A673 (cell line): ENCODE data around the gene CCDC149. TPM values are rescaled to one million over a fixed set of nuclear protein-coding genes. Genes with fewer than 3 reads are reported as not detected.

Experiments
- BruUV-seq: library from RNA; stranded (reverse); fragments of 400-500 nt; replicated peaks from 2 replicates; lab custom pipeline; 2021; lab: Mats Ljungman, UMichigan
- CTCF ChIA-PET: fragments of 300-600 bp; sonication (Branson Sonifier 250); formaldehyde crosslinking; loops from one replicate; lab custom pipeline; 2022; ENCODE audit warnings: antibody characterized with exemption; lab: Charles Lee
- POLR2A ChIA-PET: fragments of 300-600 bp; sonication (Branson Sonifier 250); formaldehyde crosslinking; loops from one replicate; lab custom pipeline; 2022; ENCODE audit warnings: antibody characterized with exemption; ENCODE audit not compliant: low non-redundant PET; lab: Charles Lee
- DNase-seq: peaks from one replicate; pipeline ENCODE4 v3.0.0-alpha.2; 2015; ENCODE audit warnings: low spot score
- H3K27ac ChIP-seq: fragments of 200-600 bp; sonication (generic); 2 replicates; pipeline ENCODE4 v1.5.1; 2016; ENCODE audit warnings: mixed run types, low read depth, mild to moderate bottlenecking, mixed read lengths, antibody characterized with exemption, low read length; ENCODE audit not compliant: poor library complexity, severe bottlenecking
- H3K27me3 ChIP-seq: fragments of 200-600 bp; sonication (generic); replicated peaks from 2 replicates; pipeline ENCODE4 v1.6.1; 2017; ENCODE audit warnings: mixed run types, low read depth, mild to moderate bottlenecking, mixed read lengths, antibody characterized with exemption, low read length; ENCODE audit not compliant: insufficient read depth, poor library complexity
- H3K36me3 ChIP-seq: fragments of 200-600 bp; sonication (generic); 2 replicates; pipeline ENCODE4 v1.6.1; 2016; ENCODE audit warnings: mixed run types, mild to moderate bottlenecking, mixed read lengths, antibody characterized with exemption, low read length; ENCODE audit not compliant: insufficient read depth, poor library complexity, severe bottlenecking
- H3K4me1 ChIP-seq: fragments of 200-600 bp; sonication (generic); 2 replicates; pipeline ENCODE4 v1.6.1; 2017; ENCODE audit warnings: mixed run types, mild to moderate bottlenecking, mixed read lengths, antibody characterized with exemption, low read length; ENCODE audit not compliant: insufficient read depth, poor library complexity, severe bottlenecking
- H3K4me3 ChIP-seq: fragments of 200-600 bp; sonication (generic); 2 replicates; pipeline ENCODE4 v1.5.1; 2016; ENCODE audit warnings: low read depth, mixed run types, mild to moderate bottlenecking, mixed read lengths, low read length; ENCODE audit not compliant: poor library complexity, severe bottlenecking
- H3K9me3 ChIP-seq: fragments of 200-600 bp; sonication (generic); 2 replicates; pipeline ENCODE4 v1.6.1; 2016; ENCODE audit warnings: mixed run types, low read depth, mild to moderate bottlenecking, mixed read lengths, antibody characterized with exemption, low read length; ENCODE audit not compliant: poor library complexity, severe bottlenecking
- EZH2 ChIP-seq: fragments of 200-600 bp; sonication (generic); IDR thresholded peaks from 2 replicates; pipeline ENCODE4 v1.6.1; 2017; ENCODE audit warnings: borderline replicate concordance, low read depth, mild to moderate bottlenecking, mixed read lengths, antibody characterized with exemption, low read length; ENCODE audit not compliant: poor library complexity, severe bottlenecking
- intact Hi-C: fragments of 100-400 bp; cut with micrococcal nuclease; formaldehyde crosslinking; loops from one replicate; pipeline ENCODE4 v1.10.0; 2022; ENCODE audit not compliant: unreplicated experiment
- total RNA-seq: library from RNA; stranded (reverse); gene quantifications from 2 replicates; pipeline ENCODE4 v1.2.3, GENCODE V29; 2021
- TF ChIP-seq, protein P1 (sequence below): fragments of 300-800, 200-600 bp; sonication (generic); conservative IDR thresholded peaks from 2 replicates; pipeline ENCODE4 v1.5.1; 2017; ENCODE audit warnings: low read depth, mild to moderate bottlenecking, antibody characterized with exemption, low read length, moderate library complexity, mixed read lengths

Gene CCDC149
- total RNA-seq, 1 experiment from 2014 or later = 2.8 TPM

DNA sequence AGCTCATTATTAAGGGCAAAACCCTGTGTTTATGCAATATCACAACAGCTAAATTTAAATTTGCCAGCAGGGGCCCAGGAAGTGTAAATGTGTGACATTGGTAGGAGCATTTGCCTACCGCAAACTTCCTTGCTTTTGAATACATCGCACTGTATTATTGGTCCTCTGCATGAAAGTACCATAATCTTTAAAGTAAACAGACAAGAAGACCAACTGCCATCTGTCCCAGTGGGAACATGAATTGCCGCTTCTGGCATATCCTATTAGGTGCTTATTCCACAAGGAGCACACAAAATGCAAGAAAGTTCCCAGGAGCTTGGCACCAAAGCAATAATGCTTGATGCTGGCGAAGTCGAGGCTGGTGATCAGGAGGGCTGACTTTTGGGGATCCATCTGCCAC is 66.1 kb downstream of the CCDC149 start:
- TF ChIP-seq, protein P1, sequence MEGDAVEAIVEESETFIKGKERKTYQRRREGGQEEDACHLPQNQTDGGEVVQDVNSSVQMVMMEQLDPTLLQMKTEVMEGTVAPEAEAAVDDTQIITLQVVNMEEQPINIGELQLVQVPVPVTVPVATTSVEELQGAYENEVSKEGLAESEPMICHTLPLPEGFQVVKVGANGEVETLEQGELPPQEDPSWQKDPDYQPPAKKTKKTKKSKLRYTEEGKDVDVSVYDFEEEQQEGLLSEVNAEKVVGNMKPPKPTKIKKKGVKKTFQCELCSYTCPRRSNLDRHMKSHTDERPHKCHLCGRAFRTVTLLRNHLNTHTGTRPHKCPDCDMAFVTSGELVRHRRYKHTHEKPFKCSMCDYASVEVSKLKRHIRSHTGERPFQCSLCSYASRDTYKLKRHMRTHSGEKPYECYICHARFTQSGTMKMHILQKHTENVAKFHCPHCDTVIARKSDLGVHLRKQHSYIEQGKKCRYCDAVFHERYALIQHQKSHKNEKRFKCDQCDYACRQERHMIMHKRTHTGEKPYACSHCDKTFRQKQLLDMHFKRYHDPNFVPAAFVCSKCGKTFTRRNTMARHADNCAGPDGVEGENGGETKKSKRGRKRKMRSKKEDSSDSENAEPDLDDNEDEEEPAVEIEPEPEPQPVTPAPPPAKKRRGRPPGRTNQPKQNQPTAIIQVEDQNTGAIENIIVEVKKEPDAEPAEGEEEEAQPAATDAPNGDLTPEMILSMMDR = no peak
- intact Hi-C loops = no loop called here
- no peaks in the 10 kb centered on the region for H3K27me3 ChIP-seq
- POLR2A ChIA-PET = no interaction called here
- no TSS peak for BruUV-seq
- H3K4me1 ChIP-seq = no peaks in the 10 kb centered on the region
- H3K4me3 ChIP-seq = no peak overlapping the region
- H3K9me3 ChIP-seq = no peaks in the 10 kb centered on the region
- H3K27ac ChIP-seq = no peak overlapping the region
- H3K36me3 ChIP-seq = no peaks in the 10 kb centered on the region
- no peak for DNase-seq
- CTCF ChIA-PET = no interaction called here

DNA sequence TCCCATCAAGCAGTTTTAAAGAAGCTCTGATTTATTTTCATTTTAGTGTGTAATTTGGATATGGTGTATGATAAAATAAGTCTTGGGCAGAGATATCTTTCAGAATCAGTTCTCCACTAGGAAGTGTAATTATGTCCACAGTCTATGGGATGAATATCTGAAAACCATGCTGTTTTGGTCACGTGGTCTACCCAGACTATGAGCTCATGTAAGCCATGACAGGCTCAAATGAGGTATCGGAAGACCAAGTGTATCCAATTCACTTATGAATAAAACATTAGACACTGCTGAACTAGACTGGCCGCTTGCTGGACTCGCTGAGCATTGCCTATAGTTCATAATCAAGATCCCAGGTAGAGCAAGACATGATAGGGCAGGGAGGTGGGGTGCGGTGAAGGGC is 66.9 kb downstream of the CCDC149 start:
- Histone ChIP-seq H3K36me3 (no peaks in the 10 kb centered on the region), H3K27ac (no peak overlapping the region), H3K27me3 (no peaks in the 10 kb centered on the region), H3K9me3 (no peaks in the 10 kb centered on the region), H3K4me1 (no peaks in the 10 kb centered on the region), H3K4me3 (no peak overlapping the region)
- intact Hi-C loops = no loop called here
- TF ChIP-seq, protein P1 = no peak
- TF ChIP-seq EZH2 = no peak
- CTCF ChIA-PET = no interaction called here
- POLR2A ChIA-PET = interaction anchor here (0.6 kb wide), 2 partner anchors 24 to 210 kb away, joined by 3 read pairs; no protein-coding TSS in a partner anchor
- no TSS peak for BruUV-seq
- no peak for DNase-seq

DNA sequence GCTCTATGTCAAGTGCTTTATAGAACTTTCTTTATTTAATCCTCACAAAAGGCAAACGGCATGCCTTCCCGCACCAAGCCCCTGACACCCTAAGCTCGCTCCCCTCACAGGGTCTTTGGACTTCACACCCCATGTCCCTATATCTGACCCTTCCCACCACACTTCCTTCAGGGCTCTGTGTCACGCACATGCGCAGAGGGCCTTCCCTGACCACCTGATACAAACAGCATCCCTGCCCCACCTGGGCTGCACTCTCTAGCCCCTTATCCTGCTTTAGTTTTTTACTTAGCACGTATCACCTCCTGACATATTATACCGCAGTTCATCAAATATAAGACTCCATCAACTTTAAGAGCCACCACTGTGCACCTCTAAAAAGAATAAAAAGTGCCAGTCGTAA is 67.7 kb downstream of the CCDC149 start:
- no peak overlapping the region for H3K27ac ChIP-seq
- TF ChIP-seq, protein P1 = no peak
- TF ChIP-seq EZH2 = no peak

More for the DNA sequence above, 67.7 kb downstream of the CCDC149 start:
- no TSS peak for BruUV-seq
- no peaks in the 10 kb centered on the region for H3K4me1 ChIP-seq
- no peaks in the 10 kb centered on the region for H3K36me3 ChIP-seq
- intact Hi-C loops = no loop called here
- H3K9me3 ChIP-seq = no peaks in the 10 kb centered on the region
- no peak overlapping the region for H3K4me3 ChIP-seq
- H3K27me3 ChIP-seq = no peaks in the 10 kb centered on the region
- ChIA-PET CTCF (no interaction called here), POLR2A (no interaction called here)
- DNase-seq = no peak
